ENCODE measurements around the gene SLAMF1.

GRCh38 chr1:160658162-160658813 is 11.4 kb upstream of the SLAMF1 start:
- TF ChIP-seq CTCF (IDR thresholded peaks at IDR 0.05) (no peak), POLR2A (IDR thresholded peaks at IDR 0.05) (no peak)

Measured in thyroid gland (tissue), 4 donors.